Left lobe of liver (tissue), 1 donor: ENCODE data around the gene NLRP10. TPM values are rescaled to one million over a fixed set of nuclear protein-coding genes. Genes with fewer than 3 reads are reported as not detected.

Experiments
- total RNA-seq: library from RNA; stranded (reverse); gene quantifications from one replicate; pipeline ENCODE4 v1.2.1, GENCODE V29; 2021
- donor health status: DM: no; HTN: yes; CAD: no.

NLRP10 gene
- total RNA-seq, 1 donor from 2014 or later: not detected

Other genes starting within 250 kb of the NLRP10 start
- gene OR5P2, start 168.5 kb downstream of the NLRP10 start, total RNA-seq: not detected
- not detected for gene OR5P3, start 134.6 kb downstream of the NLRP10 start, total RNA-seq
- gene OR10A6, start 34.2 kb downstream of the NLRP10 start, total RNA-seq: not detected
- gene OR10A3, start 23.7 kb downstream of the NLRP10 start, total RNA-seq: not detected
- gene EIF3F, start 21.9 kb upstream of the NLRP10 start, total RNA-seq: 90.1 TPM
- 1.2 TPM for gene TUB, start 115.8 kb upstream of the NLRP10 start, total RNA-seq
- gene RIC3, start 203.6 kb upstream of the NLRP10 start, total RNA-seq: 3.4 TPM